CD4-positive, alpha-beta T cell (primary cell): ENCODE results near the gene IL3. TPM values are rescaled to one million over a fixed set of nuclear protein-coding genes. Genes with fewer than 3 reads are reported as not detected.

Source experiments
- ATAC-seq: fragments of 200-7000 bp; cut with Tn5 transposase; one replicate; pipeline ENCODE4 v1.10.0; 2022; ENCODE audit warnings: mild to moderate bottlenecking; ENCODE audit not compliant: poor library complexity
- CTCF ChIA-PET: fragments of 350-600 bp; sonication (Branson Sonifier 250); formaldehyde crosslinking; loops from one replicate; lab custom pipeline; 2021; ENCODE audit warnings: antibody characterized with exemption, inconsistent platforms; lab: Charles Lee
- POLR2A ChIA-PET: fragments of 350-600 bp; sonication (Branson Sonifier 250); formaldehyde crosslinking; loops from one replicate; lab custom pipeline; 2021; ENCODE audit warnings: antibody characterized with exemption, inconsistent platforms; lab: Charles Lee
- DNase-seq, 14 experiments: peaks; one replicate each; pipeline ENCODE4 v3.0.0-alpha.2; 2013 to 2020; ENCODE audit warnings: mixed read lengths in 2 of 14
- H3K27ac ChIP-seq, 2 donors: one replicate each; pipeline versions ENCODE4 v1.5.1 to v1.7.0; 2013; ENCODE audit warnings: low read length in 2 of 2, low read depth in 1 of 2, mild to moderate bottlenecking in 1 of 2
- H3K27me3 ChIP-seq, 2 experiments: 1 replicate in 1 of 2; 2 replicates in 1 of 2; pipeline versions ENCODE4 v1.6.1 to v1.7.0; 2013; ENCODE audit warnings: low read length in 2 of 2, control low read depth in 1 of 2, mild to moderate bottlenecking in 1 of 2, moderate library complexity in 1 of 2; ENCODE audit not compliant: insufficient read depth in 2 of 2, control insufficient read depth in 1 of 2
- H3K36me3 ChIP-seq: one replicate; pipeline ENCODE4 v1.6.1; 2013; ENCODE audit warnings: low read length, control low read depth; ENCODE audit not compliant: insufficient read depth
- H3K4me1 ChIP-seq: one replicate; pipeline ENCODE4 v1.6.1; 2013; ENCODE audit warnings: low read length, control low read depth; ENCODE audit not compliant: insufficient read depth
- H3K4me3 ChIP-seq: one replicate; pipeline ENCODE4 v1.5.1; 2013; ENCODE audit warnings: mild to moderate bottlenecking, low read length, moderate library complexity
- H3K9me3 ChIP-seq, 2 experiments: 1 replicate in 1 of 2; 2 replicates in 1 of 2; pipeline versions ENCODE4 v1.6.1 to v1.7.0; 2013; ENCODE audit warnings: low read length in 2 of 2, mild to moderate bottlenecking in 2 of 2, control low read depth in 1 of 2, moderate library complexity in 1 of 2; ENCODE audit not compliant: control insufficient read depth in 1 of 2, insufficient read depth in 1 of 2
- H3K27ac Mint-ChIP-seq: one replicate; pipeline ENCODE4 v1.8.0; 2020; ENCODE audit warnings: mixed read lengths
- H3K27me3 Mint-ChIP-seq: one replicate; pipeline ENCODE4 v1.8.0; 2021; ENCODE audit warnings: mixed read lengths
- H3K36me3 Mint-ChIP-seq: one replicate; pipeline ENCODE4 v1.8.0; 2021; ENCODE audit warnings: low read depth, mixed read lengths
- H3K4me1 Mint-ChIP-seq: one replicate; pipeline ENCODE4 v1.8.0; 2021; ENCODE audit warnings: low read depth, mixed read lengths
- H3K4me3 Mint-ChIP-seq: one replicate; pipeline ENCODE4 v1.8.0; 2020; ENCODE audit warnings: mild to moderate bottlenecking, mixed read lengths
- H3K9me3 Mint-ChIP-seq: one replicate; pipeline ENCODE4 v1.8.0; 2020; ENCODE audit warnings: mixed read lengths
- CTCF ChIP-seq: fragments of 200-600 bp; IDR thresholded peaks from one replicate; pipeline ENCODE4 v1.8.0; 2022; ENCODE audit warnings: antibody characterized with exemption, mild to moderate bottlenecking
- intact Hi-C, 2 experiments: fragments of 100-400 bp; cut with DNase I in 1 of 2; cut with micrococcal nuclease in 1 of 2; formaldehyde crosslinking; loops; one replicate each; pipeline versions ENCODE4 v1.15.1 to v1.9.0; 2023 to 2025; cut with DNase I, micrococcal nuclease
- total RNA-seq, 174 experiments: library from RNA in 2 of 174; stranded (reverse) in 2 of 174; gene quantifications; one replicate each; pipeline ENCODE4 v1.2.3 and lab custom pipeline; 2021 to 2026

IL3 gene
- total RNA-seq, 2 experiments from 2014 or later, result not detected

- Histone ChIP-seq H3K27me3 (no peaks in the 10 kb centered on the region), H3K36me3 (no peaks in the 10 kb centered on the region), H3K27ac (no peak overlapping the region), H3K9me3 (no peaks in the 10 kb centered on the region), H3K4me3 (no peak overlapping the region), H3K4me1 (peaks cover 63% of the 10 kb centered on the region)
- Mint-ChIP-seq H3K4me3 (no peak overlapping the region), H3K9me3 (no peaks in the 10 kb centered on the region), H3K27me3 (no peaks in the 10 kb centered on the region), H3K27ac (no peak overlapping the region), H3K4me1 (peaks cover 13% of the 10 kb centered on the region), H3K36me3 (no peaks in the 10 kb centered on the region)
- POLR2A ChIA-PET, result interaction anchor here (1.0 kb wide), 1 partner anchor 59 kb away, joined by 4 read pairs; no protein-coding TSS in a partner anchor
- TF ChIP-seq CTCF, result no peak
- intact Hi-C loops, result loop anchor here in 1 of 2 experiments (5.0 kb wide), 1 partner anchor 613 kb away; no protein-coding TSS in a partner anchor
- CTCF ChIA-PET, result interaction anchor here (1.7 kb wide), 1 partner anchor 11 kb away, joined by 6 read pairs; no protein-coding TSS in a partner anchor
- ATAC-seq, result no peak
- no peak for DNase-seq
These were observed 13.8 kb downstream of the IL3 start for GRCh38 chr5:132074091-132074771.

GRCh38 chr5:132074772-132075718 is 14.6 kb downstream of the IL3 start:
- Mint-ChIP-seq H3K27me3 (no peaks in the 10 kb centered on the region), H3K9me3 (no peaks in the 10 kb centered on the region), H3K27ac (no peak overlapping the region), H3K36me3 (no peaks in the 10 kb centered on the region), H3K4me1 (peaks cover 13% of the 10 kb centered on the region), H3K4me3 (no peak overlapping the region)
- DNase-seq, result peak in 2 of 14 experiments; percentile 21 to 51
- ChIA-PET CTCF (interaction anchor here (1.7 kb wide), 1 partner anchor 12 kb away, joined by 6 read pairs; no protein-coding TSS in a partner anchor), POLR2A (no interaction called here)
- Histone ChIP-seq H3K4me3 (no peak overlapping the region), H3K9me3 (no peaks in the 10 kb centered on the region), H3K27me3 (no peaks in the 10 kb centered on the region), H3K4me1 (peaks cover 63% of the 10 kb centered on the region), H3K36me3 (no peaks in the 10 kb centered on the region), H3K27ac (no peak overlapping the region)
- TF ChIP-seq CTCF, result no peak
- ATAC-seq, result peak; percentile 46
- intact Hi-C loops, result loop anchor here in 1 of 2 experiments (5.0 kb wide), 1 partner anchor 612 kb away; no protein-coding TSS in a partner anchor

- H3K27me3 Mint-ChIP-seq, result no peaks in the 10 kb centered on the region
- intact Hi-C loops, result no loop called here
- H3K9me3 Mint-ChIP-seq, result no peaks in the 10 kb centered on the region
- ChIA-PET POLR2A (no interaction called here), CTCF (no interaction called here)
- peaks cover 13% of the 10 kb centered on the region for H3K4me1 Mint-ChIP-seq
- no peak overlapping the region for H3K27ac ChIP-seq
- H3K4me3 ChIP-seq, result no peak overlapping the region
- DNase-seq (no peak), ATAC-seq (no peak)
- H3K4me3 Mint-ChIP-seq, result no peak overlapping the region
- H3K27me3 ChIP-seq, result no peaks in the 10 kb centered on the region
- H3K4me1 ChIP-seq, result peaks cover 60% of the 10 kb centered on the region
- H3K36me3 ChIP-seq, result no peaks in the 10 kb centered on the region
- no peak for TF ChIP-seq CTCF
- H3K27ac Mint-ChIP-seq, result no peak overlapping the region
- H3K36me3 Mint-ChIP-seq, result no peaks in the 10 kb centered on the region
- no peaks in the 10 kb centered on the region for H3K9me3 ChIP-seq
These were observed 15.2 kb downstream of the IL3 start for GRCh38 chr5:132075719-132076077.
